Activated CD4-positive, alpha-beta T cell treated with anti-CD3 and anti-CD28 coated beads for 1 hour (primary cell): ENCODE results near the gene WNT3A.

ENCODE experiments used
- DNase-seq: peaks from one replicate; pipeline ENCODE4 v3.0.0-alpha.2; 2020

WNT3A gene

DNA sequence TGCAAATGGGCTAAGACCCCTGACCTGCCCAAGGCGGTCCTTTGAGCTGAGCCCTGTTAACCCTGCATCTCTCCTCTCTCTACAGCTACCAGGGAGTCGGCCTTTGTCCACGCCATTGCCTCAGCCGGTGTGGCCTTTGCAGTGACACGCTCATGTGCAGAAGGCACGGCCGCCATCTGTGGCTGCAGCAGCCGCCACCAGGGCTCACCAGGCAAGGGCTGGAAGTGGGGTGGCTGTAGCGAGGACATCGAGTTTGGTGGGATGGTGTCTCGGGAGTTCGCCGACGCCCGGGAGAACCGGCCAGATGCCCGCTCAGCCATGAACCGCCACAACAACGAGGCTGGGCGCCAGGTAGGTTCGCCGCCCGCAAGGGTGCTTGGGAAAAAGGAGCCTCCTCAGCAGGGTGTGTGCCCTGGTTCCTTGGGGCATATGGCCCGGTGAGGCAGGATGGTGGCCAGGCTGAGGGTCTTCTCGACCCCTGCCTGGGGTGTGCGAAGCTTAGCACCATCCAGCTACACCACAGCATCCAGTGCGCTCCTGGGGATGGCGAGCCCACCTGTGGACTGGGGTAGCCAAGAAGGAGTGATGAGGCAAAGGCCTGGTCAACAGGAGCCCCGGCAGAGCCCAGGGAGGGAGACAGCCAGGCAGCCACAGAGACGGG is 43.9 kb downstream of the WNT3A start:
- no peak for DNase-seq

DNA sequence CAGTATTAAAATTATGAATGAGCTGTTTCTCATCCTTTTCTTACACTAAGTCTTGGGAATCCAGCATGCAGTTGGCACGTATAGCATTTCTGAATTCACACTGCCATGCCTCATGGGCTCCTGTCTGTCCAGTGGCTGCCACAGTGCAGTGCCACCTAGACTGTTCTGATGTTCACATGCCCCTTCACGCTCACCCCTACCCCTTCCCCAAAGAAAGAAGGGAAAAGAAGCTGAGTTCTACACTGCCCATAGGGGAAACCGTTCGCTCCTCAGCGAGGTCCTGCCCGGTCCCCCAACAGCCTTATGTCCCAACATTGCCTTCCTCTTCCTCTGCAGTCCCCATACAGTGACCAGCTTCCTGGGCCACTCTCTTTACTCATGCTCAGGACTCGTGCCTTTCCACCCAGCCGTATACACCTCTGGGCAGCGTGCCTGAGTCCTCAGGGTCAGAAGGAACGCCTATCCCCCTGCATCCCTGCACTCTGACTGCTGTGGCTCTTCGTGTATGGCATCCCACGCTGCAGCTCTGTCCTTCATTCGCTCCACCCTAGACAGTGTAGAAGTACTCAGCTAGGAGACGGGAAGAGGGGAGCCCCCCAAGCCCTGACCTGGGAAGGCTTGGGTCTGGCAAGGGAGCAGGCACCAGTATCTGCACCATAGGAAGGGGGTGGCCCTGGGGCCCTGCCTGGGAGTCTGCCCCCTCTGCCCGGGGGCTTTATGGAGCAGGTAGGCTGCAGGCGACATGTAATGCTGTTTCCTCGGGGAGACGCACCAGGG is 51.6 kb downstream of the WNT3A start:
- DNase-seq = no peak

DNA sequence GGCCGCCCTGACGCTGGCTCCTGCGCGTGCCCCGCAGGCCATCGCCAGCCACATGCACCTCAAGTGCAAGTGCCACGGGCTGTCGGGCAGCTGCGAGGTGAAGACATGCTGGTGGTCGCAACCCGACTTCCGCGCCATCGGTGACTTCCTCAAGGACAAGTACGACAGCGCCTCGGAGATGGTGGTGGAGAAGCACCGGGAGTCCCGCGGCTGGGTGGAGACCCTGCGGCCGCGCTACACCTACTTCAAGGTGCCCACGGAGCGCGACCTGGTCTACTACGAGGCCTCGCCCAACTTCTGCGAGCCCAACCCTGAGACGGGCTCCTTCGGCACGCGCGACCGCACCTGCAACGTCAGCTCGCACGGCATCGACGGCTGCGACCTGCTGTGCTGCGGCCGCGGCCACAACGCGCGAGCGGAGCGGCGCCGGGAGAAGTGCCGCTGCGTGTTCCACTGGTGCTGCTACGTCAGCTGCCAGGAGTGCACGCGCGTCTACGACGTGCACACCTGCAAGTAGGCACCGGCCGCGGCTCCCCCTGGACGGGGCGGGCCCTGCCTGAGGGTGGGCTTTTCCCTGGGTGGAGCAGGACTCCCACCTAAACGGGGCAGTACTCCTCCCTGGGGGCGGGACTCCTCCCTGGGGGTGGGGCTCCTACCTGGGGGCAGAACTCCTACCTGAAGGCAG is 52.3 kb downstream of the WNT3A start:
- DNase-seq = peak; percentile 37

DNA sequence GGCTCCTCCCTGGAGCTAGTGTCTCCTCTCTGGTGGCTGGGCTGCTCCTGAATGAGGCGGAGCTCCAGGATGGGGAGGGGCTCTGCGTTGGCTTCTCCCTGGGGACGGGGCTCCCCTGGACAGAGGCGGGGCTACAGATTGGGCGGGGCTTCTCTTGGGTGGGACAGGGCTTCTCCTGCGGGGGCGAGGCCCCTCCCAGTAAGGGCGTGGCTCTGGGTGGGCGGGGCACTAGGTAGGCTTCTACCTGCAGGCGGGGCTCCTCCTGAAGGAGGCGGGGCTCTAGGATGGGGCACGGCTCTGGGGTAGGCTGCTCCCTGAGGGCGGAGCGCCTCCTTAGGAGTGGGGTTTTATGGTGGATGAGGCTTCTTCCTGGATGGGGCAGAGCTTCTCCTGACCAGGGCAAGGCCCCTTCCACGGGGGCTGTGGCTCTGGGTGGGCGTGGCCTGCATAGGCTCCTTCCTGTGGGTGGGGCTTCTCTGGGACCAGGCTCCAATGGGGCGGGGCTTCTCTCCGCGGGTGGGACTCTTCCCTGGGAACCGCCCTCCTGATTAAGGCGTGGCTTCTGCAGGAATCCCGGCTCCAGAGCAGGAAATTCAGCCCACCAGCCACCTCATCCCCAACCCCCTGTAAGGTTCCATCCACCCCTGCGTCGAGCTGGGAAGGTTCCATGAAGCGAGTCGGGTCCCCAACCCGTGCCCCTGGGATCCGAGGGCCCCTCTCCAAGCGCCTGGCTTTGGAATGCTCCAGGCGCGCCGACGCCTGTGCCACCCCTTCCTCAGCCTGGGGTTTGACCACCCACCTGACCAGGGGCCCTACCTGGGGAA is 53.0 kb downstream of the WNT3A start:
- peak; percentile 50 for DNase-seq

GRCh38 chr1:228060458-228061190 is 53.8 kb downstream of the WNT3A start:
- no peak for DNase-seq

DNA sequence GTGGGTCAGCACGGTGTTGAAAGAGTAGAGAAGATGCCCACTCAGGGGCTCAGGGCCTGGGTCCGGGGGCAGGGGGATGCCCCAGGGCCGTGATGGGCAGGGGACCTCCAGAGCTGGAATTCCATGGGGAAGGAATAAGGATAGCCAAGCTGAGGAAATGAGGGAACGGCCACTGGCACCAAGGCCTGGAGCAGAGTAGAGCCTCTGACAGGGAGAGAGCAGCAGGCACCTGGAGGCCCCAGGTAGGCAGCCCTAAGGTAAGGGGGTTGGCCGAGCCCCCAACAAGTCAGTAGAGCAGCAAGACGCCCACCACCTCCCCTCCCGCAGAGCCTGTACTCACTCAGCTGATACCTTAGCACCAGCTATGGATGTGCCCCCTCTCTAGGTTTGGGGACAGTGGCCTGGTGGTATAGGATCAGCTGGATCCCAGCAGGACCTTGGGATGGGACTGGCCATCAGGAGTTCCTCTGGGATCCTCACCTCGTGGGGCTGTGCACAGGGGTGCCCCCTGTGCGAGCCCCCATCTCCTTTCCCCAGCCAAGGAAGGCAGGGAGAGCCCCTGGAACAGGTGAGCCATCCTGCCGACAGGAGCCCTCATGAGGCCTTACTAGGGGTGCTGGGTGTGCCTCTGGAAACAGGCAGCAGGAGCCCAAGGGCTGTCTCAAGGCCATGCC is 54.8 kb downstream of the WNT3A start:
- no peak for DNase-seq

DNA sequence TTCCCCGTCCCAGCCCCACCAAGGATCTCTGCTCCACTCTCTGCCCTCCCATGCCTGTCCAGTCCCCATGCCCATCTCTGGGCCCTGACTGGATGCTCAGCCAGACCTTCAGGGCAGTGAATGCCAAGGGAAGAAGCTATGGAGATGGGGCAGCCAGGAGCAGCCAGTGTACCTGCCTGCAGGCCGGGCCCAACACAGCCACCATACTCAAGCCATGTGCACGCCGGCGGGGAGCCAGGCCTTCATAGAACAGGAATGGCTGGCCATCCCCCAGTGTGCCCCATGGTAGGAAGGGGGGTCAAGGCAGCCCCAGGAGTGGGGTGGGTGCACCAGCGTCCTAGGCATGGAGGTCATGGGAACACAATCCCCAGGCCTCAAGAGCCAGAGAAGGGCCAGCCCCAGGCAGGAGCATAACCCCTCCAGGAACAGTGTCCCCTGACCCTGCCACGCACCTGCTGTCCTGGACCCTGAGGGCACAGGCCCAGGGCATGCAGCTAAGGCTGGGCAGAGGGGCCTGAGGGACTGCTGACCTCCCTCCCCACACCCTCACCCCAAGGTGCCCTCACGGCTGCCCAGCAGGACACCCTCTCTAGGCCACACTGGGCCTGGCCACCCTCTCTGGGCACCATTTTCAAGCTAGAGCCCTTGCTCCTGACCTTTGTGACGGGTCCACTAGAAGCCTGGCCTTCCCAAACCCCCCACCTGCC is 55.4 kb downstream of the WNT3A start:
- DNase-seq = no peak

- no peak for DNase-seq
Observed at GRCh38 chr1:228062812-228063211, 56.0 kb downstream of the WNT3A start.

DNA sequence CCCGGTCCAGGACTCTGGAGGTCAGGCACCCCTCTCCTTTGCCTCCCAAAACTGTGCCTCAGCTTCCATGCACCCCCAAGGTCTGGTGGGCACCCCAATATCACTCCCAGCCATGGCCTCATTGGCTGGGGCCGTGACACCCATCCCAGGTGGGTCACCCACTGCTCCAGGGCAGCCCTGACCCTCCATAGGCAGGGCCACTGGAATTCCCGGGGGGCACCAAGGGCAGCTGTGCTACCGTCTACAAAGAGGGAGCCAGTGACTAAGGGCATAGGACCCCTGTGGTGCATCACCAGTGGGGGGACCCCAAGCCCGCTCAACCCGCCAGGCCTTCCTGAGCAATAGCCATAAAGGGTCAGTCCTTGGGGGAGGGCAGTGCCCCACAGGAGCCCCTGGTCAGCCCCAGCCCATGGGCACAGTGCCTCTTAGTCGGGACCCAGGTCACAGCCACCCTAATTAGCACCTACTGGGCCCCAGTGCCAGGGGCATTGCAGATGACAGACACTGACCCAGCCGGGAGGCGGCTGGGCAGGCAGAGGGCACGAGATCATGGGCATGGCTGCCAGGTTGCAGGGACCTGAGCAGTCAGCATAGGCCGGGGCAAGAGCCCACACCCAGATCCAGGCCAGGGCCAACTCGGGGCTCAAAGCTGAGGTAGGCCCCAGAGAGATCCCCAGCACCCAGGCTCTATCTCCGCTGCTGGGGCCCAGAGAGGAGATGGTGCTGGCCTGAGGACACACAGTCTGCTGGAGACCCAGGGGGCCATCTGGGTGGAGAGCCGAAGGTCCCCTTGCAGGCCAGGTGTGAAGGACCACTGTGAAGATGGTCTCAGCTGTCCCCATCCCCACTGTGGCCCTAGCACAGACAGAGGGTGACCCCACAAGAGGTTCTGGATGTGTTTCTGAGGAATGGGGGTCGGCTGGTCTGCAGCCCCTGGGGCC is 56.7 kb downstream of the WNT3A start:
- no peak for DNase-seq

DNA sequence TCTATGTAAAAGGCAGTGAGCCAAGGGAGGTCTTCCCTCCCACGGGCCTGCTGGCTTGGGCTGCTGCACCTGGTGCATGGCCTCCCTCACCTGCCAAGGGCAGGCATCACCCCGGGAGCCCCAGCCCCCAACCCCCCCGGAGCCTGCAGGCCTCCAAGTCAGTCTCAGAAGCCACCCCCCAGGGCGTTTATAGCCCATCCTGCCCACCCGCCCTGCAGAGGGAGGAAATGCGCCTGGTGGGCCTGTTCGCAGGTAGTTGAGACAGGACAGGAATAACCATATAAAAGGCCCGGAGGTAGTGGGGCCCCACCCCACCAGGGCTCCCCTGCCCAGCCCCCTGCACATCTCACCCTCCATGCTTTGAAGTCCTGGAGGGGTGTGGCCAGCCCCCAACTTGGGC is 57.5 kb downstream of the WNT3A start:
- no peak for DNase-seq

- DNase-seq = no peak
Observed at GRCh38 chr1:228064741-228065542, 58.1 kb downstream of the WNT3A start.

DNA sequence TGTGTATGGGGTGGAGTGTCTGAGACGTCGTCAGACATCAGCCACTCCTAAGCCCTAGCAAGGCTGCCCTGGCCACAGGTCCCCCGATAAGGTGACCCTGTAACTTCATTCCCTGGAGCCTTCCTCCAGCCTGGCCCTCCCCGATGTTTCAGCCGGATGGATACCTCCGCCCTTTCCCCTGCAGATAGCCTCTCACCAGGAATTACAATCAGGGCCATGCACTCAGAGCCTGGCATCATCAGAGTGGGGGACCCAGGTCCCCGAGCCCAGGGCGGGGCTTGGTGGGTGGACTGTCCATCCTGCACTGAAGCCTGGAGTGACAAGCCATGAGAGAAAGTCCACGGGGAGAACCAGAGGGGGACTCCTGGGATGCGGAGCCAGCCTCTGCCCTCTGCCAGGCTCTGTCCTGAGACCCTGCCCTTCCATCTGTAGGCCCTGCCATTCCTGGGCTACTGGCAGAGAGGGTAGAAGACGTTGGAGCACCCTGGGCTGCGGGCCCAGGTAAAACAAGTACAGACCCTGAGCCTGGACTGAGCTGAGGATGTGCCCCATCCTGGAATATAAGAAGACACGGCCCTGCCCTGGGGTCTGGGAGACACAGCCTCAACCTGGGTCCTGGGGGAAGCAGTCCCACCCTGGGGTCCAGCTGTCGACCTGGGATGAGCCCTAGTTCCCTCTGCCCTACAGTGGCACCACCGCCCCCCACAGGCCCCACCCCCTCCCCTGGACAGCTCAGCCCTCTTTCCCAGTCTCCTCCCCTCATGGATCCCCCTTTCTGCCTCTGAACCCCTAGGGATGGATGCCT is 58.9 kb downstream of the WNT3A start:
- DNase-seq = no peak

GRCh38 chr1:228066416-228066815 is 59.6 kb downstream of the WNT3A start:
- no peak for DNase-seq

DNA sequence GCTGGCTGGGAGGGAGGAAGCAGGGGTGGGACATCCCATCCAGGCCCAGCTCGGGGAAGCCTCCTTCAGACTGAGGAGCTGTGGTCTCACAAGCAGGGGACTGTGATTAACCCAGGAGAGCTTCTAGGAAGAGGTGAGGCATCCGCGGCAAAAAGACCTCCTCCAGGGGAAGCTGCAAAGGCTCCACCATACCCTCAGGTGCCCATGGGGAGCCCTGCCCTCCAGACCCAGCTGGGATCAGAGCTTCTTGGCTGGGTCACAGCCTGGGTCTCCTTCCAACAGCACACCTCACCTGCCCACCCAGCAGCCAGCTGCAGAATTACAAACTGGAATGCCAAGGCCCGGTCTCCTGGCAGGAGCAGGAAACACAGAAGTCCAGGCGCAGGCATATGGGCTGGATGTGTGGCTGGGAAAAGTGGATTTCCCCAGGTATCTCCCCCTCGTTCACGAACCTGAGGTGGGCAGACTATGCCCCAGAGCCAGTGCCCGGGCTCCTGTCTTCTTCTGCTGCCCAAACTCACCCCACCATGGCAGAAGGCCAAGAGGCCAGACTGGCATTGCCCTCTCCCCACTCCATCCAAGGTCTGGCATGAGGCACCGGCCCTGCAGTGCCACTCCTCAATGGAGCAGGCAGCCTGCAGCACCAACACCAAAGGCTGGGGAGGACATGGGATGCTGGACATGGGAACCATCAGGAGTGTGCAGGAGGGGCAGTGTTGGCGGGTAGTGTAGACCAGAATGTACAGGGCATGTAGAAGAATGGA is 60.3 kb downstream of the WNT3A start:
- DNase-seq = no peak

GRCh38 chr1:228068359-228068758 is 61.6 kb downstream of the WNT3A start:
- DNase-seq = no peak

GRCh38 chr1:228070173-228070572 is 63.4 kb downstream of the WNT3A start:
- no peak for DNase-seq

DNA sequence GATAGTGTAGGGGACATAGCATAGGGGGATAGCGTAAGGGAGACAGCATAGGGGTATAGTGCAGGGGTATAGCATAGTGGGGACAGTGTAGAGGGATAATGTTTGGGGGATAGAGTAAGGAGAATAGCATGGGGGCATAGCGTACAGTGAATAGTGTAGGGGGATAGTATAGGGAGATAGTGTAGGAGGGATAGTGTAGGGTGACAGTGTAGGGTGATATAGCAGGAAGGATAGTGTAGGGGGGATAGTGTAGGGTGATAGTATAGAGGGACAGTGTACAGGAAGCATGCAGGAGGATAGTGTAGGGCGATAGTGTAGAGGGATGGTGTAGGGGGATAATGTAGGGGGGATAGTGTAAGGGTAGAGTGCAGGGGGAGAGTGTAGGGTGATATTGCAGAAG is 64.1 kb downstream of the WNT3A start:
- no peak for DNase-seq
